HepG2 (cell line): ENCODE data around the gene TMED3. TPM values are rescaled to one million over a fixed set of nuclear protein-coding genes. Genes with fewer than 3 reads are reported as not detected.

Experiments used
- GPN1 ChIP-seq: sonication (generic); formaldehyde crosslinking; IDR thresholded peaks from 2 replicates; pipeline ENCODE4 v1.5.1; 2020; ENCODE audit warnings: missing genetic modification reagents, borderline replicate concordance
- HDAC1 ChIP-seq: sonication (generic); formaldehyde crosslinking; IDR thresholded peaks from 2 replicates; pipeline ENCODE4 v1.5.1; 2020; ENCODE audit warnings: mild to moderate bottlenecking, missing genetic modification reagents
- HDAC2 ChIP-seq: sonication (generic); formaldehyde crosslinking; IDR thresholded peaks from 2 replicates; pipeline ENCODE4 v1.4.0; 2020; ENCODE audit warnings: missing genetic modification reagents
- KDM3A ChIP-seq: IDR thresholded peaks from 2 replicates; pipeline ENCODE4 v1.6.1; 2018; ENCODE audit warnings: low read depth, missing compliant biosample characterization
- NFIB ChIP-seq: sonication (generic); formaldehyde crosslinking; IDR thresholded peaks from 2 replicates; pipeline ENCODE4 v1.9.0; 2021; ENCODE audit warnings: missing genetic modification reagents, mild to moderate bottlenecking, borderline replicate concordance
- PITX1 ChIP-seq: sonication (generic); formaldehyde crosslinking; IDR thresholded peaks from 2 replicates; pipeline ENCODE4 v1.5.1; 2020; ENCODE audit warnings: mild to moderate bottlenecking, missing genetic modification reagents
- PLRG1 ChIP-seq: fragments of 450-650 bp; conservative IDR thresholded peaks from 2 replicates; pipeline ENCODE4 v1.6.1; 2016
- PREB ChIP-seq: sonication (generic); formaldehyde crosslinking; IDR thresholded peaks from 2 replicates; pipeline ENCODE4 v1.4.0; 2020; ENCODE audit warnings: missing genetic modification reagents
- RARG ChIP-seq: sonication (generic); formaldehyde crosslinking; IDR thresholded peaks from 2 replicates; pipeline ENCODE4 v1.4.0; 2020; ENCODE audit warnings: low read depth, mild to moderate bottlenecking, missing genetic modification reagents
- TBL1XR1 ChIP-seq: fragments of 150-350 bp; IDR thresholded peaks from 2 replicates; pipeline ENCODE4 v1.6.1; 2014; ENCODE audit warnings: borderline replicate concordance, low read length; ENCODE audit not compliant: partially characterized antibody
- ZFP1 ChIP-seq: IDR thresholded peaks from 2 replicates; pipeline ENCODE4 v1.6.1; 2016
- ZNF256 ChIP-seq: sonication (generic); formaldehyde crosslinking; conservative IDR thresholded peaks from 2 replicates; pipeline ENCODE4 v1.4.0; 2020; ENCODE audit warnings: missing genetic modification reagents
- polyA plus RNA-seq, 8 experiments: library from polyadenylated mRNA; depleted of rRNA in 3 of 8; stranded (reverse) in 7 of 8; unstranded in 1 of 8; fragments of >200 nt; fragmentation: Illumina TruSeq in 4 of 8; extraction: Trizol in 4 of 8; gene quantifications; 2 replicates each; pipeline versions ENCODE4 v1.2.1 to v1.2.3, GENCODE V29; 2011 to 2016; ENCODE audit warnings: low read depth in 4 of 8, missing spikeins in 1 of 8, mixed read lengths in 1 of 8; ENCODE audit not compliant: insufficient read depth in 1 of 8
- total RNA-seq, 5 experiments: library from RNA; depleted of rRNA; stranded (reverse); fragments of >200 nt; fragmentation: Illumina TruSeq; extraction: Trizol; gene quantifications; 2 replicates each; pipeline ENCODE4 v1.2.3, GENCODE V29; 2016; ENCODE audit warnings: low read depth in 1 of 5
- TF ChIP-seq, protein P1 (sequence below): sonication (generic); formaldehyde crosslinking; IDR thresholded peaks from 2 replicates; pipeline ENCODE4 v1.4.0; 2020; ENCODE audit warnings: mild to moderate bottlenecking, missing genetic modification reagents
- TF ChIP-seq, protein P2 (sequence below): sonication (generic); formaldehyde crosslinking; IDR thresholded peaks from 2 replicates; pipeline ENCODE4 v1.5.0; 2020; ENCODE audit warnings: missing genetic modification reagents
- TF ChIP-seq, protein P3 (sequence below): sonication (generic); formaldehyde crosslinking; IDR thresholded peaks from 2 replicates; pipeline ENCODE4 v1.8.1; 2023; ENCODE audit warnings: mild to moderate bottlenecking, missing genetic modification reagents, borderline replicate concordance
- TF ChIP-seq, protein P4 (sequence below): sonication (generic); formaldehyde crosslinking; IDR thresholded peaks from 2 replicates; pipeline ENCODE4 v1.8.1; 2023; ENCODE audit warnings: missing genetic modification reagents, inconsistent platforms, borderline replicate concordance

TMED3 gene
- total and polyA plus RNA-seq, 2 of the 13 experiments (the other 11 are each of a cell fraction or from before 2014, with no cell fraction given): 125 to 155 TPM

DNA sequence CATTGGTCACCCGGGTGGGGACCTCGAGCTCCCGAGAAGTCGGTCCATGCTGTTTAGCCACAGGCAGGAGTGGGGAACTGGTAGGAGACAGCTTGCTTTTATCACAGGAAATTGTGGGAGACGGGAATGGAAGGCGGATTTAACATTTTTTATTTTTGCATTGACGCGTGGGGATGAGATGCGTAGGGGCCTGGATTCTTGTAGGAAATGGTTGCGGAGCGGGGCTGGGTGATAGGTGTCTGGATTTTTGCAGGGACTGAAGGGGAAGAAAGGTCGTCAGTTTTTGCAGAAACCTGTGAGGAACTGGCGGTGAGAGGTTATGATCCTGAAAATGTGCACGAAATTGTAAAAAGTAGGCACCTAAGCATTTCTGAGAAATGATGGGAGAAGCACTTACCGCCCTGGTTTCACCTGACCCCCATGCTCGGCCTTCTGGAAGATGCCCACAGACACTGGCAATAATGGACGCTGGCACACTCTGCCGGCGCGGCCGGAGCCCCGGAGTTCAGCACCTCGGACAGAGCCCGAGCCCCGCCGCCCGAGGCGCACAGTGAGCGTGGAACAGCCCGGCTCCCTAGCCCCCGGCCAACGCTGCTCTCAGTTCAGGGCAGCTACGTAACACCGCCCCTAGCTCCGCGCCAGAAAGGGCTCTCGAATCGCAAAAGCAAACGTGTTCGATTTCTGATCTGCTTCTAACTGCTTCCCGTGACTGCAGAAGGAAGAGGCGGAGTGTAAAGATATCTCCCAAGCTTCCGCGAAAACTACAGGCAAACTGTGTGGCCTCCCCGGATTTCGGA, 27.5 kb upstream of the TMED3 start (continued):
- TF ChIP-seq HDAC1 (CRISPR knock-in tag): no peak
- no peak for TF ChIP-seq ZFP1
- no peak for TF ChIP-seq PITX1
- TF ChIP-seq, protein P1, sequence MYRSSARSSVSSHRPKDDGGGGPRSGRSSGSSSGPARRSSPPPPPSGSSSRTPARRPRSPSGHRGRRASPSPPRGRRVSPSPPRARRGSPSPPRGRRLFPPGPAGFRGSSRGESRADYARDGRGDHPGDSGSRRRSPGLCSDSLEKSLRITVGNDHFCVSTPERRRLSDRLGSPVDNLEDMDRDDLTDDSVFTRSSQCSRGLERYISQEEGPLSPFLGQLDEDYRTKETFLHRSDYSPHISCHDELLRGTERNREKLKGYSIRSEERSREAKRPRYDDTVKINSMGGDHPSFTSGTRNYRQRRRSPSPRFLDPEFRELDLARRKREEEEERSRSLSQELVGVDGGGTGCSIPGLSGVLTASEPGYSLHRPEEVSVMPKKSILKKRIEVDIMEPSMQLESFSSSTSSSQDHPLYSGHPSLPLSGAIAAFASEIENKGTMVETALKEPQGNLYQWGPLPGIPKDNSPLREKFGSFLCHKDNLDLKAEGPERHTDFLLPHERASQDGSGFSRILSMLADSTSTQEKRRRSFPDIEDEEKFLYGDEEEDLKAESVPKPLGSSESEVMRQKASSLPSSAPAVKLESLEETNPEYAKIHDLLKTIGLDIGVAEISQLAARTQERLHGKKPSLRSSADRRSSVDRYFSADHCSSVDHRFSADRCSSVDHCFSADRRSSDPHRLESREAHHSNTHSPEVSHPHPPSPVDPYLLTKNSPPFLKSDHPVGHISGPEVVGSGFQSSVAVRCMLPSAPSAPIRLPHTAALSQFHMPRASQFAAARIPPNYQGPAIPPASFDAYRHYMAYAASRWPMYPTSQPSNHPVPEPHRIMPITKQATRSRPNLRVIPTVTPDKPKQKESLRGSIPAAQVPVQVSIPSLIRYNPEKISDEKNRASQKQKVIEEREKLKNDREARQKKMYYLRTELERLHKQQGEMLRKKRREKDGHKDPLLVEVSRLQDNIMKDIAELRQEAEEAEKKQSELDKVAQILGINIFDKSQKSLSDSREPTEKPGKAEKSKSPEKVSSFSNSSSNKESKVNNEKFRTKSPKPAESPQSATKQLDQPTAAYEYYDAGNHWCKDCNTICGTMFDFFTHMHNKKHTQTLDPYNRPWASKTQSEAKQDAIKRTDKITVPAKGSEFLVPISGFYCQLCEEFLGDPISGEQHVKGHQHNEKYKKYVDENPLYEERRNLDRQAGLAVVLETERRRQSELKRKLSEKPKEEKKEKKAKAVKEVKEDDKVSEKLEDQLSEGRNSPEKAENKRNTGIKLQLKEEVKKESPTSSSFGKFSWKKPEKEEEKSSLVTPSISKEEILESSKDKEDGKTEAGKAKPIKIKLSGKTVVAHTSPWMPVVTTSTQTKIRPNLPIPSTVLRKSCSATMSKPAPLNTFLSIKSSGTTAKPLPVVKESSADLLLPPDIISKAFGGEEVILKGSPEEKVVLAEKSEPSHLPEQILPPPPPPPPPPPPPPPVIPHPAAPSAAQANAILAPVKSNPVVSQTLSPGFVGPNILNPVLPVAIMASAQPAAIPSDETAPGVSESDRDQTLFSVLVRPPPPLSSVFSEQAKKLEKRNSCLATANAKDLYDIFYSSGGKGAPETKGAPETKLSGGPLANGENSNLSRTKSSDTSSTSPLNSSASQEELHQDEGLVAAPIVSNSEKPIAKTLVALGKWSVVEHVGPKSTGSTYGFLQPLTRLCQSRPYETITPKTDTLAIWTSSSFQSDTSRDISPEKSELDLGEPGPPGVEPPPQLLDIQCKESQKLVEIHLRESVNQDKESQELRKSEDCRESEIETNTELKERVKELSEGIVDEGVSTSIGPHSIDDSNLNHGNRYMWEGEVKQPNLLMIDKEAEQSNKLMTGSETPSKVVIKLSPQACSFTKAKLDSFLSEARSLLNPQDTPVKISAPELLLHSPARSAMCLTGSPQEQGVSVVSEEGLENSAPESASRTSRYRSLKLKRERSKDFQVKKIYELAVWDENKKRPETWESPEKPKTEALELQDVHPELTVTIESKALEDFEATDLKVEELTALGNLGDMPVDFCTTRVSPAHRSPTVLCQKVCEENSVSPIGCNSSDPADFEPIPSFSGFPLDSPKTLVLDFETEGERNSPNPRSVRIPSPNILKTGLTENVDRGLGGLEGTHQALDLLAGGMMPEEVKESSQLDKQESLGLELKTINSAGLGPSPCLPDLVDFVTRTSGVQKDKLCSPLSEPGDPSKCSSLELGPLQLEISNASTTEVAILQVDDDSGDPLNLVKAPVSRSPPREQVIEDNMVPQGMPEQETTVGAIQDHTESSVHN (CRISPR knock-in tag): no peak
- no peak for TF ChIP-seq TBL1XR1
- no peak for TF ChIP-seq GPN1 (CRISPR knock-in tag)
- no peak for TF ChIP-seq KDM3A (CRISPR knock-in tag)
- TF ChIP-seq NFIB (CRISPR knock-in tag): no peak
- TF ChIP-seq PLRG1: no peak
- TF ChIP-seq, protein P2, sequence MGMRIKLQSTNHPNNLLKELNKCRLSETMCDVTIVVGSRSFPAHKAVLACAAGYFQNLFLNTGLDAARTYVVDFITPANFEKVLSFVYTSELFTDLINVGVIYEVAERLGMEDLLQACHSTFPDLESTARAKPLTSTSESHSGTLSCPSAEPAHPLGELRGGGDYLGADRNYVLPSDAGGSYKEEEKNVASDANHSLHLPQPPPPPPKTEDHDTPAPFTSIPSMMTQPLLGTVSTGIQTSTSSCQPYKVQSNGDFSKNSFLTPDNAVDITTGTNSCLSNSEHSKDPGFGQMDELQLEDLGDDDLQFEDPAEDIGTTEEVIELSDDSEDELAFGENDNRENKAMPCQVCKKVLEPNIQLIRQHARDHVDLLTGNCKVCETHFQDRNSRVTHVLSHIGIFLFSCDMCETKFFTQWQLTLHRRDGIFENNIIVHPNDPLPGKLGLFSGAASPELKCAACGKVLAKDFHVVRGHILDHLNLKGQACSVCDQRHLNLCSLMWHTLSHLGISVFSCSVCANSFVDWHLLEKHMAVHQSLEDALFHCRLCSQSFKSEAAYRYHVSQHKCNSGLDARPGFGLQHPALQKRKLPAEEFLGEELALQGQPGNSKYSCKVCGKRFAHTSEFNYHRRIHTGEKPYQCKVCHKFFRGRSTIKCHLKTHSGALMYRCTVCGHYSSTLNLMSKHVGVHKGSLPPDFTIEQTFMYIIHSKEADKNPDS: no peak
- TF ChIP-seq, protein P3, sequence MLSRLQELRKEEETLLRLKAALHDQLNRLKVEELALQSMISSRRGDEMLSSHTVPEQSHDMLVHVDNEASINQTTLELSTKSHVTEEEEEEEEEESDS: no peak
- TF ChIP-seq RARG: no peak
- TF ChIP-seq PREB (CRISPR knock-in tag): no peak
- peak; percentile 79; the same call in 1 of the 2 replicates for TF ChIP-seq ZNF256
- TF ChIP-seq, protein P4, sequence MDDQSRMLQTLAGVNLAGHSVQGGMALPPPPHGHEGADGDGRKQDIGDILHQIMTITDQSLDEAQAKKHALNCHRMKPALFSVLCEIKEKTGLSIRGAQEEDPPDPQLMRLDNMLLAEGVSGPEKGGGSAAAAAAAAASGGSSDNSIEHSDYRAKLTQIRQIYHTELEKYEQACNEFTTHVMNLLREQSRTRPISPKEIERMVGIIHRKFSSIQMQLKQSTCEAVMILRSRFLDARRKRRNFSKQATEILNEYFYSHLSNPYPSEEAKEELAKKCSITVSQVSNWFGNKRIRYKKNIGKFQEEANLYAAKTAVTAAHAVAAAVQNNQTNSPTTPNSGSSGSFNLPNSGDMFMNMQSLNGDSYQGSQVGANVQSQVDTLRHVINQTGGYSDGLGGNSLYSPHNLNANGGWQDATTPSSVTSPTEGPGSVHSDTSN (CRISPR knock-in tag): peak; percentile 82
- 0 out of 2 replicates have a peak, but pooled peaks have one; percentile 46 for TF ChIP-seq HDAC2 (CRISPR knock-in tag)
